Epithelial cell of esophagus (primary cell): ENCODE measurements around the gene AXDND1.

ENCODE experiments used
- DNase-seq: peaks from one replicate; pipeline ENCODE4 v3.0.0; 2010; ENCODE audit warnings: low read depth
- H3K4me3 ChIP-seq: 2 replicates; pipeline ENCODE4 v1.5.1; 2011; ENCODE audit warnings: mild to moderate bottlenecking, low read length, control low read depth
- CTCF ChIP-seq: IDR thresholded peaks from 2 replicates; pipeline ENCODE4 v1.5.1; 2011; ENCODE audit warnings: low read depth, mild to moderate bottlenecking, low read length, control low read depth, inconsistent platforms; ENCODE audit not compliant: insufficient read depth; ENCODE audit errors: missing control alignments

AXDND1 gene

GRCh38 chr1:179548666-179549367, 183.0 kb downstream of the AXDND1 start:
- H3K4me3 ChIP-seq: no peak overlapping the region
- TF ChIP-seq CTCF: no peak
- no peak for DNase-seq

DNA sequence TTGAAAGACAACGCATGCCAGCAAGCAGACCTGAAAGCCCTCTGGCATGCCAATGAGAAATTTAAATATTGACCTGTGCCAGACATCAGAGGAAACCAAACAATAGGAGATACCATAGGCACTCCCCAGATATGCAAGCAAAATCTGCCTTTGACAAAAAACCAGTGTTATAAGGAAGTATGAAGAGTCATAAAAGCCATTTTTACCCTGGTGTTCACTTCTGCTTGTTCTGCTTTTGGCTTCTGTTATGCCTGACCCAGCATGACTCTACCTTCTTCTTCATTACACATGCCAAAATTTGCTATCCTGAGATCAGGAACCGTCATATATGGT, 183.6 kb downstream of the AXDND1 start:
- DNase-seq: no peak
- no peak for TF ChIP-seq CTCF
- H3K4me3 ChIP-seq: no peak overlapping the region

DNA sequence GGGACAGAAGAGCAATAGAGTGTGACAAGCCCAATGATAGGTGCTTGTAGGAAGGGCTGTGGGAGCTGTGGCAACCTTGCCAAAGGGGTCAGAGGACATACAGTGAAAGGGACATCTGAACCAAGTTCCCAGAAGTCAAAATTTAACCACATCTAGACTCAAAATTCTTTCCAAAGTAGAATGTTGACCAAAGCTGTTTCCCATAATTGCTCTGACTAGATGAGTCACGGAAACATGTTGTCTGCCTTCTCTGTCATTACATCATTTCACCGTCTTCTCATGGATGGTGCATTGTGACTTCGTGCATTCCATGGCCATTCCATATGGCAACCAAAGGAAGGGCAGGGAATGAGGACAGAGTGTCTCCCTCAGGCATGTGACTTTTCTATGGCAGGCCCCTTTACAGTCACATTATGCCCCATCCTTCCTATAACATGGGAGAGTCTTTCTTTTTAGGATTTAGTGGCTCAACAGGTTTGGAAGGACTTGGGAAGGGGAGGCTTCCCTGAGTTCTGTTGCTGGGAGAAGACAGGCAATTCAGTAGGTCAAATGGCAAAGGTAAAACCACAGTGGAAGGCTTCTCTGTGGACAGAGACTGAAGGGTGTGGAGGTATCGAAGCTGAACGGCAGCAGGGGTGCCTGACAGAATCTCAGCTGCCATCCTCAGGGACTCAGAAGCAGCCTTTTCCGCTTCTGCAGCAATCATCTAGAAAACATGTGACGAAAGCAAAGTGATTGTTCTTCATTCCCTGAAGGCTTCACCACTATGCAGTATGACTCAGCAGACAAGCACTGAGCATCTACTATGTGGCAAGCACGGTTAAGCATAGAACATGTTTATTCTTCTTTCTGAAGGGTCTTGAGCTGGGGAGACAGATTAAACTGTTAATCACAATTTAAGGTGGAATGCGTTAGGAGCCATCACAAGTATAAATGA, 185.2 kb downstream of the AXDND1 start:
- DNase-seq: peak; percentile 74
- no peak overlapping the region for H3K4me3 ChIP-seq
- no peak for TF ChIP-seq CTCF

GRCh38 chr1:179554427-179554826, 188.7 kb downstream of the AXDND1 start:
- no peak overlapping the region for H3K4me3 ChIP-seq
- no peak for DNase-seq
- TF ChIP-seq CTCF: no peak

DNA sequence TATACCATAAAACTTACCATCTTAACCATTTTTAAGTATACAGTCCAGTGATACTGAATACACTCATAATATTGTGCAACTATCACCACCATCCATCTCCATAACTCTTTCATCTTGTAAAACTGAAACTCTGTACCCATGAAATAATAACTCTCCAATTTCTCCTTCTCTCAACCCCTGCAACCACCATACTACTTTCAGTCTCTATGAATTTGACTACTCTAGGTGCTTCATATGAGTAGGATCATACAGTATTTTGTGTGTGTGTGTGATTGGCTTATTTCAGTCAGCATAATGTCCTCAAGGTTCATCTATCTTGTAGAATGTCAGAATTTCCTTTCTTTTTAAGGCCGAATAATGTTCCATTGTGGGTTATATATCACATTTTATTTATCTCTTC, 192.3 kb downstream of the AXDND1 start:
- no peak overlapping the region for H3K4me3 ChIP-seq
- DNase-seq: no peak
- no peak for TF ChIP-seq CTCF

DNA sequence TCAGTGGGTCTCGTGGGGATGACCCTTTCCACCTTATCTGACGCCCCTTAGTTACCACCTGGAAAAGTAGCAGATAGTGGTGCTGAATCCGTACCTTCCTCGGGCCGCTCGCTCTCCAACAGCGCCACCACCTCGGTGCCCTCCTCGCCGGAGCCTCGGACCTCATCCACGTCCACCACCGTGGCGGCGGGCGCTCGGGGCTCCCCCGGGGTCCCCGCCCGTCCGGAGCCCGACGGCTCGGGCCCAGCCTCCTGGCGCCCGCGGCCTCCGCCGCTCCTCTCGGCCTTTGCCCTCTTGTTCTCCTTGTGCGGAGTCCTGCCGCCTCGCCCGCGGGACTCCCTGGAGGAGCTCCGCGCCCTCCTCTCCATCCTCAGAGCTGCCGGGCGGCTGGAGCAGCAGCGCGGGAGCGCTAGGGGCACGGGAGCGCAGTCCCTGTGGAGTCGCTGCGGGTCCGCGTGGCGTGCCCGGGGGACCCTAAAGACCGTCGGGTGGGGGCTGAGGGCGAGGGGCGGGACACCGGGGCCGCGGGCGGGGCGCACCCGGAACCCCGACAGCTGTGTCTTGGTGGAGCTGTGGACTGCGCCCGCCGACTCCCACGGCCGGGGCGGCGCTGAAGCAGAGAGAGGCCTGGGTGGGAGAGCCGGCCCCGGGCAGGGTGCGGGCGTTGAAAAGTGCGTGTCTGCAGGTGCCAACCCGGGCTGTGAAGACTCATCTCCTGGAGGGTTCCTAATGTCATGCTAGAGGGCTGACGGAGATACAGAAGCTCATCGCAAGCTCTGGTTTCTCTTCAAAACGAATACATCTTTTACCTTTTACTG, 209.9 kb downstream of the AXDND1 start, which contains the start of gene NPHS2:
NPHS2 (minus strand) TSS at position 452 of the 818 bp plus-strand sequence; CDS start at position 368, 84 bp downstream.
- DNase-seq: no peak
- H3K4me3 ChIP-seq: no peak within 1 kb of the TSS
- no peak for TF ChIP-seq CTCF
